Stimulated activated CD4-positive, alpha-beta T cell treated with anti-CD3 and anti-CD28 coated beads, Interleukin-15, amount 100 ng/mL, for 1 hour (primary cell): ENCODE data around the gene SUPT3H.
"Not testable (repeated sequence)": the region's sequence is repeated elsewhere in the genome, so short reads cannot be mapped to it uniquely, and the experiment has no call there.

ENCODE experiments used
- DNase-seq, 2 donors: peaks; one replicate each; pipeline ENCODE4 v3.0.0-alpha.2; 2020; ENCODE audit warnings: low read depth in 1 of 2, low spot score in 1 of 2

Gene SUPT3H

DNA sequence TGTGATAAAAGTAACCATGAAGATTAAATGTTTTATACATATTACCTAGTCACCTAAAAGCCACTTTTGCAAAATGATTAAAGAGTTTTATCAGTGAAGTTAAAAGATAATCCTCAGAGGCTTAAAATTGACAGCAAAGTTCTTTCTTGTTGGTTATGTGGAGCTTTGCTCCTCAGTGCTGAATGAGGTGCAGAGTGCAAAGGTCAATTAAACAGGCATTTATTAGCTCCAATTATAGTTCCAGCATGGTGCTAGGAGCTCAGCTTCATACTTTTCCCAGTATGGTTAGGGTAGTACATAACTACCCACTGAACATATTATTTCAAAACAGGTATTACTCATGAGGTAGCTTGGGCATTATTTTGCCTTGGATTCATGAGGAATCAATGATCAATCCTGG lies 463.6 kb downstream of the SUPT3H start:
- no peak for DNase-seq

DNA sequence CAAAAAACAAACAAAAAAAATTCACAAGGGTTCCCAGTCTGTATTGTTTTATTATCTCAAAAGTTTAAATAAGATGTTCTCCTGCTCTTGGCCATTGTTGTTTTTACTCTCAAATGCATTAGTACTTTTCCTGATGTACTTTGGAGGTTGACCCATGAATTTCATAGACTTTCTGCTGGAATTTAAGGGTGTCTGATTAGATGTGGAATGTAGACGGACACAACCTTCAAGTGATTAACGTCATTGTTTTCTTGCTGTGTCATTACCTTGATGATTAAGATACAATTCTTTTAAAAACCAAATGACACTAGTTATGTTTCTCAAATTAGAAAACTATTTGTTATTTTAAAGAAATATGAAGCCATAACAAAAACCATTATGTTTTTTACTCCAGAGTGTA lies 471.0 kb downstream of the SUPT3H start:
- no peak for DNase-seq

DNA sequence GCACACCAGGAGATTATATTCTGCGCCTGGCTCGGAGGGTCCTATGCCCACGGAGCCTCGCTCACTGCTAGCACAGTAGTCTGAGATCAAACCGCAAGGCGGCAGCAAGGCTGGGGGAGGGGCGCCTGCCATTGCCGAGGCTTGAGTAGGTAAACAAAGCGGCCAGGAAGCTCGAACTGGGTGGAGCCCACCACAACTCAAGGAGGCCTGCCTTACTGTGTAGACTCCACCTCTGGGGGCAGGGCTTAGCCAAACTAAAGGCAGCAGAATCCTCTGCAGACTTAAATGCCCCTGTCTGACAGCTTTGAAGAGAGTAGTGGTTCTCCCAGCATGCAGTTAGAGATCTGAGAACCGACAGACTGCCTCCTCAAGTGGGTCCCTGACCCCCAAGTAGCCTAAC lies 477.4 kb downstream of the SUPT3H start:
- not testable (repeated sequence) for DNase-seq

DNA sequence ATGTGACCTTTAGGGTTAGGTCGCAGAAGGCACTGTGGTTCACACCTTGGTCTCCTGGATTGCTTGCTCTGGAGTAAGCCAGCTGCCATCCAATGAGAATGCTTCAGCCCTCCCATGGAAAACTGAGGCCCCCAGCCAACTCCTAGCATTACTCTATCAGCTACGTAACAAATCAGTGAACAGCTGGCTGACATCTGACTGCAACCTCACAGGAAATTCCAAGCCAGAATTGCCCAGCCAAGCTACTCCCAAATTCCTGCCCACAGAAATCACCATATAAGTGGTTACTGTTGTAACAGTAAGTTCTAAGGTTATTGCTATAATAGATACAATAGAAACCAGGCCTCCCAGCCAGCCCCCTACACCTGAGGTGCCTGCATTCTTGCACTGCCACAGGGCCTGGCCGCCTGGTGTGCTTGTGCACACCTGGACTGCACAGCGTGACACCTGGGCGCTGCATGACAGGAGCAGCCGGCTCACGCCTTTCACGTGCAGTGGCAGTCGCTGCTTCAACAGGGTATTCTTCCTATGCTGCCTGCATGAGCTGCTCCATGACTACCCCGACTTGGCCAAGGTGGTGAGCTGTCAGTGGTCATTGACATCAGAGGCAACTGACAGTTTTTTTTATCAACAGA lies 479.3 kb downstream of the SUPT3H start:
- no peak for DNase-seq

DNA sequence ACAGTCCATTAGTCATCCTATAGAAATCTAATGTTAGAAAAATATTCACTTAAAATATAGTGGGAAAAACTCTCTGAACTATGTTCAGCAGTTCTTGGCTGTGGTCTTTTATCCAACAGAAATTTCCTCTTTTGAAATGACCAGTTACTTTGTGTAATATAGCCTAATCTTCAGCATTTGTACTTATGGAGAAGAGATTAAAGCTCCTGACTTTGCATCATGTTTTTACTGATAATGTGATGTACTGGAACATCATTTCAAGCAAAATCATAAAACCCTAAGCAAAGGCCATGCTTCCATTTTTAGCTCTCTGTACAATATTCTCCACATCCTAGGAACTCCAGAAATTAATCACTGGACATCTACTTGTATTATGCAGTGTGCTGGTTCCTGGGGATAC lies 480.4 kb downstream of the SUPT3H start:
- no peak for DNase-seq

DNA sequence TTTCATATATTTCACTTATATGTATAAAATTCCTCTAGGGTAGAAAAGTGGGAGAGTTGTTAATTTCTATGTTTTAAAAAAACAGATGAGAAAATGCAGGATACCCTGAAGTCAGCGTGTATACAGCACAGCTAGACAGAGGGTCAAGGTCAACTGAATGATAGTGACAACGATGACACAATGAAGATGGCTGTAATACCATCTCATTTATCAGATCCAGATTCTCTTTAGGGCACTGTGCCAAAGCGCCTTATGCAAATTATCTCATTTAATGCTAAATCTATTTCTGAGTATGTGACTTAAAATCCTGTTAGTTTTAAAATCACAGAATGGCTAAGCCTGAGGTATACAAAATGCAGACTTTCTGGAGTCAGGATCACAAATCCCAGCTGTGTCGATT lies 481.0 kb downstream of the SUPT3H start:
- no peak for DNase-seq

DNA sequence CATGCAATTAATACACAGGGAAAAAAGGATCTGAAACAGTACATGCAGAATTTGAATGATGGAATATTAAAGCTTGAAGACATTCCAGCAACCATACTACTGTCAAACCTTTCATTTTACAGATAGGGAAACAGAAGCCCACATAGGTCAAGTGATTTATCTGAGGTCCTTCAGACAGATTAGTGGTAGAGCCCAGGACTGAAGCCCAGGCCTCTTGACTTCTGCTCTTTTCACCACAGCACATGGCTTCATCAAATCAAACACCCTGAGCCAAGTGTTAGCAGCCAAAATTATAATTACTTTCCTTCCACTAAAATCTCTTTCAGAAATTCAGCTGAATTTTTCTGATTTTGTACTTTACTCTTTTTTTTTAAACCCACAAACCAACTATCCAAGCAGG lies 485.2 kb downstream of the SUPT3H start:
- no peak for DNase-seq

DNA sequence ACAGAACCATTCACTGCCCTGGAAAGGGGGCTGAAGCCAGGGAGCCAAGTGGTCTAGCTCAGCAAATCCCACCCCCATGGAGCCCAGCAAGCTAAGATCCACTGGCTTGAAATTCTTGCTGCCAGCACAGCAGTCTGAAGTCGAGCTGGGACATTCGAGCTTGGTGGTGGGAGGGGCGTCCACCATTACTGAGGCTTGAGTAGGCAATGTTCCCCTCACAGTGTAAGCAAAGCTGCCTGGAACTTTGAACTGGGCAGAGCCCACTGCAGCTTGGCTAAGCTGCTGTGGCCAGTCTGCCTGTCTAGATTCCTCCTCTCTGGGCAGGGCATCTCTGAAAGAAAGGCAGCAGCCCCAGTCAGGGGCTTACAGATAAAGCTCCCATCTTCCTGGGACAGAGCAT lies 498.7 kb downstream of the SUPT3H start:
- not testable (repeated sequence) for DNase-seq

DNA sequence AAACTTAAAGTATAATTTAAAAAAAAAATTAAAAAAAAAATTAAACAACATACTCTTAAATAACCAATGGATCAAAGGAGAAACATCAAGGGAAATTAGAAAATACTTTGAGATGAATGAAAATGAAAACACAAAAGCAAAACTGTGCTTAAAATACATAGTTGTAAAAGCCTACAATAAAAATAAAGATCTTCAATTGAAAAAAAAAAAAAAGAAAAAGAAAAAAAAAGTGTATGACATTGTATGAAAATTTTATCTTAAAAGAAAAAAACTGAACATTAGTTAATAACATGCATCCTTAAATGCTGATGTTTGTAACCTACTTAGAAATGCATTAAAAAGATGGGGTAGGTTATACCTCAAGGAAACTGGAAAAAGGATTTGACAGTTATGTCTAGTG lies 501.1 kb downstream of the SUPT3H start:
- not testable (repeated sequence) for DNase-seq

DNA sequence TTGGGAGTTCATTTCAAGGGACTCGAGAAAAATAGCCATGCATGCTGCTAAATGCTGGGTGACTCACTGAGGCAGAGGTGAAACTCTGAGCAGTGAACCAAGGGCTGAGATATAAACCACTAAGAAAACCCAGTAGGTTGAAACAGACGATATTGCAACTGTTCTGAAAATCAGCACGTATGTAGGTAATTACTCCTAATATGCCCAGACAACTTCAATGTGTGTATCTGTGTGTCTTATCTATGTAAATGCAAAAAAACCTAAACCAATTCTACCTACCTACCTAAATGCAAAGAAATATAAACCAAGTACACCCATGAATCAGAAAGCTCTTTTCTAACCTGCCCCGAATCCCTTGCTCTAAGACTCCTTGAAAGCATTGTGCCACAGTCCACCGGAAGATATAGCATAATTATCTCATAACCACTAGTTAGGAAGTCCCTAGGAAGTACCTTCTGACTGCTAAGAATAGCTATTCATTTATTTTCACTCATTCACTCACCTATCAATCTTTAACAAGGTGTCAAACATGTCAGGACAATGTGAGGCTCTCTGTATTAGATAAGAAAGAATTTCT lies 508.3 kb downstream of the SUPT3H start:
- DNase-seq, result no peak

DNA sequence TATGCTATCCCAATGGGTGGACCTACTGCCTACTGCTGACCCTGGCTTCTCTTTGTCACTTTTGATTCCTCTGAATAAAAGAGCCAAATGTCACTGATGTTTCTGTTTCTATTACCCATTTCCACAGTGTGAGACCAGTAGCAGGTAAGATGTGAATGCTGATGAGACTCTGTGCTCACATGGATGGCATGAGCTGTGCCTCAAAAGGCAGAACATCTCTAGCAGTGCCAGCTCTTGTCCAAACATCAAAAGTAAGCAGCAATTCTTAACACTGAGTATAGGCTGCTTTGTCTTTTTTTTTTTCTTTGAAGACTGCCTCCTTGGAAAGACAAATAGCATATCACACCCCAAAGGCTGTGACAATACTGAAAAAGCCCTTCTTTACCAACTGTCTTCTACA lies 508.8 kb downstream of the SUPT3H start:
- DNase-seq, result no peak

DNA sequence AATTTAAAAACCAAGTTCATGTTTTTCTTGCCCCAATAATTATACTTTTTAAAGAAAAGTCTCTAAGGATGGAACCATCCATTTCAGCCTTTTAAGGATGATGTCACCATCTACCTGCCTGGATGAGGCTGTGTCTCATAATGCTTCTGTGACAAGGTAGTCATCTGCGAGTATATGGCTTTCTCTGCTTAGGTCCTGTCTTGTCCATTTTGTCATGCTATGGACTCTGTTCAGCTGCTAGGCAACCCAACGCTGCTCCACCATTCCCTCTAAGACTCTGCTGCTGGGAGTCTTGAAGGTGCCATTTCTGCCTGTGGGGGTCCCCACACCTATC lies 509.4 kb downstream of the SUPT3H start:
- no peak for DNase-seq

DNA sequence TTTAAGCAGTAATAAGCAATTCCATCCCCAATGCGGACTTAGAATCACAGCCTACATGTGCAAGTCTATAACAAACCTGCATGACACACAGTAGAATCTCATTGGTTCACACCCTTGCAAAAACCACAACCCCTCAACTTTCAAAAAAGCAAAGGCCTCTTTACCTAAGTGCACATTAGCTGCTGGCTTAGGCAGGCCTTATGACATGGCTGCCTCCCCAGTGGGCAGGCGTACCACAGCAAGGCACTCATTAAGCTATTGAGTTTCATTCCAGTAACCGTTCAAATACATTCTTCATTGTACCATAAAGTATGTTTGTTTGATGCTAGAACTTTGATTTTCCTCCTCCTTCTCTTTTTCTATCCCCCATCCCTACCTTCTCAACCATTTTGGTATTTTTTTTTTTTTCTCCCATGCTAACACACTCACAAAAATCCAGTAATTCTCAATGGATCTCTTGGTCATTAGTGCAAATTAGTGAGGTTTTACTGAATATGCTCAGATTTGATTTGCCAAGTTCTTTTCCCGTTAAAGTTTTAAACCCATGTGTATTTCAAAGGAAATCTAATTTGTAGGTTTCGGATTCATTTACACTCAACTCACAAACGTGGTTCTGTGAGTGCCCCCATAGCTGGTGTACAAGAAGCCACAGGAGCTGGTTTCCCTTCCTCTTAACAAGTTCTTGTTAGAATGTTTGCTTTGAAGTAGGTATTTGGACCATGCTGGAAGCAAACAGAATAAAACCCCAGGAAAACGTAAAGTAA lies 510.0 kb downstream of the SUPT3H start:
- no peak for DNase-seq

DNA sequence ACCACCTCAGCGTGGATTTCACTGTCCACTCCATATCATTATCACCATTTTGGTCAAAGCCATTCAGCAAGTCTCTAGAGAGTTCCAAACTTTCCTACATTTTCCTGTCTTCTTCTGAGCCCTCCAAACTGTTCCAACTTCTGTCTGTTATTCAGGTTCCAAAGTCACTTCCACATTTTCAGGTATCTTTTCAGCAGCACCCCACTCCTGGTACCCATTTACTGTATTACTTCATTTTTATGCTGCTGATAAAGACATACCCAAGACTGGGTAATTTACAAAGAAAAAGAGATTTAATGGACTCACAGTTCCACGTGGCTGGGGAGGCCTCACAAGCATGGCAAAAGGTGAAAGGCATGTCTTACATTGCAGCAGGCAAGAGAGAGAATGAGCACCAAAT lies 512.5 kb downstream of the SUPT3H start:
- not testable (repeated sequence) for DNase-seq

DNA sequence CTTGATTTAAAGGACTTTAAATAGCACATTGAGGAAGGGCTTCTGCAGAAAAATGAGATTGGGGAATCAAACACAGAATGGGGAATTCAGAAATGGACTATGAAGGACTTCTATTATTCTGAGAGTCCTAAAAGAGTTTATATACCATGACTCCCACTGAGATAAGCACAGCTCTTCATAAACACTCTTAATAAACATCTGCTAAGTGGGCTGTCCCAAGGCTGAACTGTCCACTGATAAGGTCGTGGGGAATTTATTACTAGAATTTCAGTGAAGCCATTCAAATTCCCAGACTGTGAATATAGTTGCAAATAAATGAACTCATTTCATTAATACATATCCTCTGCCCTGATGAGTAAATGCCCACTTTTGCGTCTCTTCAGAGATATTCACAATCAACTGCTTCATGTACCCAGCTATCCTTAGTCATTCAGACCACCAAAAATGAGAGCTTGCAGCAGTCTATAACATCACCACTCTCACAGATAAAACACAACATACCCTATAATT lies 517.8 kb downstream of the SUPT3H start:
- no peak for DNase-seq

DNA sequence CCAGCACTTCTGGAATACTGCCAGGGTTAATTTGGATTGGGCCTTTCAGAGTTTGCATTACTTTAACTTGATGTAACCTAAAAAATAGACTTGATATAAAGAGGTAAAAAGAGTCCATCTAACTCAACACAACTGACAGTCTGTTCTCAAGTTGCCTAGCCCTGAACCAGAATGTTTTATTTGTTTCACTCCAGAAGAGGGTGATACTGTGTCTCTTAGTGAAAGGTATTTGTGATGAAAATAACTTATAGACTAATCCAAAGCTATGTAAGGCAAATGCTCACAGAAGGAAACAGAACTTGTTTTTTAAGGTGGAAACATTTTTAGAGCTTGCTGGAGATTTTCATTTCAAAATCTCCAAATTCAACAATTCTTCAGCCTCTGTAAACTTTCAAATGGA lies 518.7 kb downstream of the SUPT3H start:
- DNase-seq, result no peak

DNA sequence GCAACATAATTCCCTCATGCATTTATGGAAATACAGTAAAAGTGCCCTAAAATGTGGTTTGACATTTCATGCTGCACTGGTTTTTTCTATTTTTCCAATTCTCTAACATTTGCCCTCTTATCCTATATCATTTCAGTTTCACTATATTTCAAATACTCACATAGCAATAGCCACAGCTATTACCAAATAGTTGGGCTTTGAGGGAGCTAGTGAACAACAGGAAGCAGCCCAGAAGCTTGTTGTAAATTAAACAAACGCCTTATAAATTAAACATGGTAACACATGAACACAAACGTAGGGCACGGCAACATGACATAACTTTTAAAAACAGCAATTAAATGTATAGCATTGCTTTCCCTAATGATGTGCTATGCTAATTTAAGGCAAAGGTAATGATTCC lies 521.3 kb downstream of the SUPT3H start:
- no peak for DNase-seq

DNA sequence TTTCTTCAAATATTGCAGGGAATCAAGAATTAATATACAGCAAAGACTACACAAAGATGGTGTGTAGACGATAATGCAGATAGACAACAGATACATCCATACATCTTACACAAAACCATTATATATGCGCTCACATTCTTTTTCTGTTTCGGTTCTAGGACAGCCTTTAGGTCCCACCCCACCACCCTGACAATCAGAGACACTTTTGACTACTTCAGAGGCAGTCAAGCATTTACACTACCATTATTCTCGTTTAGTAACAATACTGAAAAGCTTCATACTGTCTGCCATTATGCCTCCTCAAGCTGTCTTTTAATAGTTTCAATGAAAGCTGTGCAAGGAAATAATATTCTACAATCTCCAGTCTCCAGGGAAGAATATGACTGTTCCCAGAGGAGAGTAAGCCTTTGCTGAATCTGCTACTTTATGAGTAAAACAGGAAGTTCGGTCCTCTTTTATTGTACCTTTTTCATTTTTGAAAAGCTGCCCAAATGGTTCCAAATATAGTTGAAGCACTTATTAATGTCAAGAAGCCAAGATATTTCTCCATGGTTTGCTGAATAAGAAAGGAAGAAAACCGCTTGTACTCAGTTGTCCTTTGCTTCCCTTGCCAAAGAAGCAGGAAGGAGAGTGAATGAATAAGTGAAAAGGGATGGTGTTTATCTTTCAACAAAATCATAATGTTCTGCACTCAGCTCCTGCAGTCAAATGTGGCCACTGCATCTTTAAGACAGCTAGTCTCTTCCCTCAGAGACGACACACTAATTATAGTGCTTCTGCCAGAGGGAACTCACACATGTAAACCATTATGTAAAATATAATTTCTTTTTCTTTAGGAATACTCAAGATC lies 521.9 kb downstream of the SUPT3H start:
- no peak for DNase-seq

DNA sequence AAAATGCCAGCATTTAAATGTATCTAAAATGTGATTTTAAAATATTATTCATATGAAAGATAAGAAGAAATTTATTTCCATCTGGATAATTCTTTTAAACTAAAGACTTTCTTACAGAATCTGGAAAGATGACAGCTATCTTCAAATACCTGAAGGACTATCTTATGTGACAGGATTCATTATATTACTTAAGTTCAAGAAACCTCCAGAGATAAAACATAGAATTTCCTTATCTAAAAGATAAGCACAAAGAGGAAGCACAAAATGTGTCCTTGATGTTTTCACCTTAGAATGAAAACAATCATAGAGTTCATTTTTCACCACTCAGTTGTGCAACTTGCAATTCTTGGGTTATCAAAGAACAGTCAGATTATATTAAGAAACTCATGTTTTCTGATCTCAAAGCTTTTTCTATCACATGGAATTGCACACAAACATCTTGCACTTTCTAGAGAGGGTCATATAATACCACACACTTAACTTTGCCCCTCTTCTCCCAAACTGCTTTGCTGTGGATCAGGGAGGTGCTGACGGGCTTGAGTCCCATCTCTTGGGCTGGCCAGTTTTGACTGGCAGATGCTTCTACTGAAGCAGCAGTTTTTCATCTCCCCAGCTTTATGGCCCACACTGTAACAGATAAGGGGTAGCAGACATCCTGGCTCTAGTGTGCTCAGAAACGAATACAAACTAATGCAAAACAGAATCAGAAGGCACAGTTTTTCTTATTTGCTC lies 522.9 kb downstream of the SUPT3H start:
- DNase-seq, result no peak

DNA sequence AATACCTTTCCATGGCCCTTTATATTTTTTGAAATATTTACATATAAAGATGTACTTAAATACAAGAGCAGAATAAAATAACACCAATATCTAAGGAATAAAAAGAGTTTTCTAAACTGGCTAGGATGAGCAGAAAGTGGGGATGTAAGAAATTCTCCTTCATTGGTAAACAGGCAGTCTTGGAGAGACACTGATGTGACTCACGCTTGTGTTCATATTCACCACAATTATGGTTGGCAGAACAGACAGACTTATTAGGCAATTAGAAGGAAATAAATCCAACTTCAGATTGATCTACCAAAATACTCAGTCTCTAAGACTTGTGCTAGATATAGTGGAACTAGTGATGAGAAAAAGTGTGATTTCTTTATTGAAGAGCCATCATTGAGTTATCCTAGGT lies 526.6 kb downstream of the SUPT3H start:
- no peak for DNase-seq

DNA sequence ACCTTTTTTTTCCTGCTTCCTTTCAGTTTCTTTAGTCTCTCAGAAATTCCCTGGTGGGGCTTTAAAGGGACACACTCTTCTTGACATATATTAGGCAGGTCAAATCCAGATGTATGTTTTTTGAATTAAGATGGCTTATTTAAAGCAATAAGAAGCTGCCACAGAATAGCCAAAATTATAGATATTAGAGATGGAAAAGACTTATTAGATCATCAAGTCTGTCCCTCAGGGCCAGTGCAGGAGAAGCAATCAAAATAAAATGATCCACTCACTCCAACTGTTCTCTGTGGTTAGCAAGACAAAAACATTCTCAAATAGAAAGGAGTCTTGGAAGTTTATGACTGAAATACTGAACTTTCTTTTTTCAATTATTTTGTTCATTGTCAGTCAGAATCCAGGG lies 527.4 kb downstream of the SUPT3H start:
- no peak for DNase-seq
